HG03457 (cell line): Measurements from ENCODE around the gene LRRC2.
"Not testable (repeated sequence)": the region's sequence is repeated elsewhere in the genome, so short reads cannot be mapped to it uniquely, and the experiment has no call there.

Experiments used
- ATAC-seq: cut with Tn5 transposase; IDR thresholded peaks from one replicate; pipeline ENCODE4 v1.9.1; 2021; ENCODE audit warnings: moderate number of reproducible peaks; ENCODE audit not compliant: unreplicated experiment

The LRRC2 gene

DNA sequence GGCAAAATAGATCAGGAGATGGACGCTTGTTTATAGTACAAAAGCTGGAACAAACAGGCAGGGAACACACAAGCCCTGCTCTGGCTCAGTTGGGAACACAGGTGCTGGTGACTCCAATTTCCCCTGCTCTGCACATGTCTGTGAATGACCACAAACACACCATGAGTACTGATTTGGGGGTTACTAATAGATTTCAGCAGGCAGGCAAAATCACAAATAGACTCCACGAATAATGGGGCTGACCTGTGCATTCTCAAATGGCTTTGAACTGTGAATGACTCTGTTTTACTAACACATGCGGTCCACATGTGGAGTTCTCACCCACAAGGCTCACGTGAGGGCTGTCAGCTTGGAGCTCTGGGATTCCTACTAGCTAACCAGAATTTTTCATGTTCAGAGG, 64.4 kb downstream of the LRRC2 start:
- no peak for ATAC-seq

DNA sequence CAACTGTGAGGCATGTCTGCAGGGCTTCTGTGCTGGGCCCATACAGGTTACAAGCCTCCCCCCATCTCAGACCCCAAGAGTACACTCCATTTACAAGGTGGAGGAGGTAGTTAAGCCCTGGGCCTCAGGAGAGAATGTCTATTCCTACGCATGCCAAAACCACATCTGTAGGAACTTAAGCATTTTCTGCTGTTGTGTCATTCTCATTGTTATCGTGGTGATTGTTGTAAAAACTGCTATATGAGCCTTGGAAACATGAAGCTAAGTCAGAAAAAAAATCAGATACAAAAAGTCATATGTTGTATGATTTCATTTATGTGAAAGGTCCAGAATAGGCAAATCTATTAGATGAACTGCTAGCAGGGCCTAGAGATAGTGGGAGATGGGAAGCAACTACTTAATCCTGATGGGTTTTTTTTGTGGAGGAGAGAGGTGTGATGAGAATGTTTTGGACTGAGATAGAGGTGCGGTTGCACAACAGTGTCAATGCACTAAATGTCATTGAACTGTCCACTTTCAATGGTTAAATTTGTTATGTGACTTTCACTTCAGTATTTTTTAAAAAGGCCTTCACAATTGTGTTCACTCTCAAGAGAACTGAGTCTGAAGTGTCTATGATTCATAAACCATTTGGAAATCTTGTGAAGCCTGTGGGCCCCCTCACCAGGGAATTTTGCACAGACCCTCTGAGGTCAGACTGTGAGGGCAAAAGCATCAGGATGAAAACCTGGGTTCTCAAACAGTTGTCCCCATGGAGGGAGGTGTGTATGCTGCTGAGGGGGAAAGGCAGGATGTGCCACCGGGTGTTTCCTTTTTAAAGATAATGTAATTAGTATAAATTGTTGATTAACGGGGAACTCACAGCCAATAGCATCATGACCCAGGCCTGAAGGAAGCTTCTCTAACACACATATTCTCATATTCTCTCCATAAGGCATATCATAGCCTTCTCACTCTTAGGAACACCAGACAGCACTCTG, 65.2 kb downstream of the LRRC2 start:
- ATAC-seq: no peak

DNA sequence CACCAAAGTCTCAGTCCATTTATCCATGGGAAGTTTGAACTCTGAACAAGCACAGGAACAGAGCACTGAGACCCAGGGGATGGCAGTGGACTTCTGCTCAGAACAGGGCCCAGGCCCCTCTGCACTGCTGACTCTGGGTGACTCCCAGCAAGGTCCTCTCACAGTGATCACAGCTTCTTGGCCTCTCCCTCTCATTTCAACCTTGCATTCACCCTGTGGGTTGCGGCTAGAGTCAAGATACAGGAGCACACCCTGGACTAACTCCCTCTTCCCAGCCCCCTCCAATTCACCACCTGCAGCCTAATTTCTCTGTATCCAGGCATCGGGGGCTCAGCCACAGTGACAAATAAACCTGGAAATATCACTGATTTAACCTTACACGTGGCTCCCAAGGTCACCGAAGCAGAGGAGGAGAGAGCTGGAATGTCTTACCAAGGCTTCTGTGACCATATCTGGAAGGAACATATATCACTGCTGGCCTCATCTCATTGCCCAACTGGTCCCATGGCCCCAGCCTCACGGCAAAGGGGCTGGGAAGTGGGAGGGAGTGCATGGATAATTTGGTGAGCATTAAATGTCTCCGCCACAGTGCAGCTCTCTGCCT, 67.1 kb downstream of the LRRC2 start:
- no peak for ATAC-seq

DNA sequence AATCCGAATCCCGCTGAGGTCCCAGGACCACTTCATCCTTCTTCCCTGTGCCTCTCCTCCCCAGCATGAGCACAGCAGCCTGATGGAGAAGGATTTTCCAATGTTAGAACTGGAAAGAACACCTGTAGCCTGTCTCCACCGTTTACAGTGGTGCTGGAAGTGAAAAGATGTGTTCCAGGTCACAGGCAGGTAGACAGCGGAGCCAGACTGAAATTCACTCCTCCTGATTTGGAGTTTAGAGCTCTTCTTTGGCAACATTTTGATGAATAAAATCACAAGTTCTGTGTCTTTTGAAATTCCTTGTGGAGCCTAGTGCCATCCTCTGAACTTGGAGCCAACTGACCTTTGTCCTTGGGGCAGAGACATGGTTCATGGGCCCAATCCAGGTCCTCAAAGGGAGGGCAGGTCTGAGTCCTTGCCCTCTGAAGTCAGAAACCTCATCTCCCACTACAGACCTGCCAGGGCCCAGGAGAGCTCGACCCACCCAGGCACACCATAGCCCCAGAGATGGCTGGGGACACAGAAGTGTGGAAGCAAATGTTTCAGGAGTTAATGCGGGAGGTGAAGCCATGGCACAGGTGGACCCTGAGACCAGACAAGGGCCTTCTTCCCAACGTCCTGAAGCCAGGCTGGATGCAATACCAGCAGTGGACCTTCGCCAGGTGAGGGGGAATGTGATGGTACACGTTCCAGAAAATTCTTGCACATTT, 68.4 kb downstream of the LRRC2 start, which contains the start of gene RTP3:
RTP3 (plus strand) TSS at position 421 of the 710 bp plus-strand sequence; CDS start at position 508, 87 bp downstream.
- ATAC-seq: no peak

DNA sequence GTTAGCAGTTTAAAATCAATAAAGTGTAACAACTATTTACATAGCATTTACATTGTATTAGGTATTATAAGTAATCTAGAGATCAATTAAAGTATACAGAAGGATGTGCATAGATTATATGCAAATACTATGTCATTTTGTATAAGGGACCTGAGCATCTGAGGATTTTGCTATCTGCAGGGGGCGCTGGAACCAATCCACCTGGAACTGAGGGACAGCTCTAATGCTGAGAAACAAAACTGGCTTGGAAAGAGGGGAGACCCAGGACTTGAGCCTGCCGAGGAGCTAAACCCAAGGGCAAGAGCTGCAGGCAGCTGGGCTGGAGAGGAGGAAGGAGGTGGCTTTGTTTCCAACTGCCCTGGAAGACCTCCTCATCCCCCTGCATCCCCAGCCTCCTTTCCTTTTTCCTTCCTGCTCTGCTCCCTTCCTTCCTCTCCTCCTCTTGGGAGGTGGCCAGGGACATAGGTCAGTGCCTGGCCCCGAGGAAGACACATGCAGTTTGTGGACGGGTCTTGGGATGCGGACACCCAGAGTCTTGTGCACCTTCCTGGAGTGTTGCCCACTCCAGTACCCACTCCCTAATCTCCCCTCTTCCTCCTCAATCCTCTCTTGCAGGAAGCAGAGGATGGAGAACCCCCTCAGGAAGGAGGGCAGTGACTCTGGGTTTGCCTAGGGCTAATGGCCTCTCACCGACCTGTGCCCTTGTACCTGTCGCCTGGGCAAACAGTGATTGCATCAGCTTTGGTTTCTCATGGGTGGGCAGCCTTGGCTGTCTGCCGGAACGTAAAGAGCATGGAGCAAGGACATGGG, 69.2 kb downstream of the LRRC2 start:
- ATAC-seq: no peak

DNA sequence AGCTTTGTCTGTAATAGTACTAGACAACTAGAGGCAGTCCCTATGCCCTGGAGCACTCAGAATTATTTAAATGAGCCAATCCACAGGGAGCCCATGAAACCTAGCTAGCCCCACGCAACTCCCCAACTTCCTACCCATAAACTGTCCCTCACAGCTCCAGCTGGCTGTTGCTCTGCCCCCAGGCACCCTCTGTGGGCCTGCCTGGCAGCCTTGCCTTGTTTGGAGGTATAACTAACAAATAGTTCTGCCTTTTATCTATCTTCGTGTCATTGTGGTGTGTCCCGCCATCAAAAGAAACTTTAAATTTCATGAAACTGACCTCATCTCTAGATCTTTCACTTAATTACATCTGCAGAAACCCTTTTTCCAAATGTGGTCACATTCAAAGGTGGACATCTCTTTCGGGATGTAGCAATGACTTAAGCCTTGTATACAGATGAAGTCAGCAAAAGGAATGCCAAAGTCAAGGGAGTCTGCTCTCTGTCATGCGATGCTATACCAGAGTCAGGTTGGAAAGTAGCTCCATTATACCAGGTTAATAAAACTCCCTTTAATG, 70.1 kb downstream of the LRRC2 start:
- ATAC-seq: no peak

DNA sequence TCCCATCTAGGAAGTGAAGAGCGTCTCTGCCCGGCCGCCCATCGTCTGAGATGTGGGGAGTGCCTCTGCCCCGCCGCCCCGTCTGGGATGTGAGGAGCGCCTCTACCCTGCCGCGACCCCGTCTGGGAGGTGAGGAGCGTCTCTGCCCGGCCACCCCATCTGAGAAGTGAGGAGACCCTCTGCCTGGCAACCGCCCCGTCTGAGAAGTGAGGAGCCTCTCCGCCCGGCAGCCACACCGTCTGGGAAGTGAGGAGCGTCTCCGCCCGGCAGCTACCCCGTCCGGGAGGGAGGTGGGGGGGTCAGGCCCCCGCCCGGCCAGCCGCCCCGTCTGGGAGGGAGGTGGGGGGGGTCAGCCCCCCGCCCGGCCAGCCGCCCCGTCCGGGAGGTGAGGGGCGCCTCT, 71.6 kb downstream of the LRRC2 start:
- ATAC-seq: not testable (repeated sequence)

DNA sequence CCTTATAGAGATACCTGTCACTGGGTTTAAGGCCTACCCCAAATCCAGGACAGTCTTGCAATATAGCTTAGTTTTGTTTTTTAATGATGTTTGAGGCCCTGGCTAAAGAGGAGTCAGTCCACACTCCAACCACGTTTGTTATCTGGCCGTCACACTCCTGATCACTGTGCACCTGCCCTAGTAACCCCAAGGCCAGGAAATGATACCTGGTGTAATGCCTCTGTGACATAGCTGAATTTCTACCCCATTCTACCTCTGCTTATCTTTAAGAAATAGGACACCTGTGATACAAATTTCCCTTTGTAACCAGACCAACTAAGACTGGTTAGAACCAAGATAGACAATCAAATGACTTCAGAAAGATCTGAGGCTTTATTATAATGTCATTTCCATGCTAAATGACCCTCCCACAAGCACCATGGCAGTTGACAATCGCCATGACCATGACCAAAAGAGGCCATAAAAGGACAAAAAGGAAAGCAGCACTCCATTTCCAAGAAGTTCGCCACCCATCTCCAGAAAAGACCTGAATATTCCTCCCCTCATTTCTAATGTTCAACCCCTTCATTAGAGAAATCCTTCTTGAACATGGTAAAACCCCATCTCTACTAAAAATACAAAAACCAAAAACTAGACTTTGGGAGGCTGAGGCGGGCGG, 73.1 kb downstream of the LRRC2 start:
- no peak for ATAC-seq

DNA sequence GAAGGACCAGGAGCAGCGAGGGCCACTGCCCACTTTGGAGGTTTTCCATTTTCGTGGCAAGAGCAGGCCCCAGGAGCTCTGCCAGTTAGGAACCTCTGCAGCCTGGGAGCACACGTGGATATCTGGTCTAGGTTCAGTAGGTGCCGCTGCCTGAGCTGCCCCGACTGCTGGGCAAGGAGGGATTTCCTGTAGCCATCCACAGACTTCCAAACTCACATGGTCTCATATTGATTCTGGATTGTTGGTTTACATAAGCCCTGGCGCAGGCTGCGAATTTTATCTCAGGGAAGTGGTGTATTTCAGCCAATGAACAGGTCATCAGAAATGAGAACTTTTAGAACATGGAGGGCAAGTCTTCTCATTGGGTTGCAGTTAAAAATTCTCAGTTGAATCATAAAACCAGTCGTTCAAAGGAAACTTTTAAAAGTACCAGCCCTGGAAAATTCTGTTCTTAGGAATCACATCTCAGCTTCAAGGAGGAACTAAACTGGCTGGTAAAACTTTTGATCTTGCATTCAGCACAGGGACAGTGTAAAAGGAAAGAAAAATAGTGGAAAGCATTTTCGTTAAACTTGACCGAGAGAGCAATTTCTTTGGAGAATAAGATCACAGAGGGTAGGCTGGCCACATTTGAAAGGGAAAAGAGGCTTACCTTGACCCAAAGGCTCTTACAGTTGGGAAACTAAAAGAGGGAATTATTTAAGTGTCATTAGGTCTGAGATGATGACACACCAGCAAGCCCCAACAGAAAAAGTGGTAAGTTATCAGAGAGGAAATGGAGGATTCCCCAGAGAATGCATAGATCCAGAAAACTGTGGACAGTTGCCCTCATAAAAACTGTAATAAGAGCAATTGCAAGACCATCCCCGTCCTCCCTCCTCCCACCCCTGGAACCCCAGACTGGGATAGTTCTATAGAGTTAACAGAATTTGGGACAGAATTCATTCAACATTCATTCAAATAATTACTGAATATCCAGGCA, 74.7 kb downstream of the LRRC2 start:
- no peak for ATAC-seq

DNA sequence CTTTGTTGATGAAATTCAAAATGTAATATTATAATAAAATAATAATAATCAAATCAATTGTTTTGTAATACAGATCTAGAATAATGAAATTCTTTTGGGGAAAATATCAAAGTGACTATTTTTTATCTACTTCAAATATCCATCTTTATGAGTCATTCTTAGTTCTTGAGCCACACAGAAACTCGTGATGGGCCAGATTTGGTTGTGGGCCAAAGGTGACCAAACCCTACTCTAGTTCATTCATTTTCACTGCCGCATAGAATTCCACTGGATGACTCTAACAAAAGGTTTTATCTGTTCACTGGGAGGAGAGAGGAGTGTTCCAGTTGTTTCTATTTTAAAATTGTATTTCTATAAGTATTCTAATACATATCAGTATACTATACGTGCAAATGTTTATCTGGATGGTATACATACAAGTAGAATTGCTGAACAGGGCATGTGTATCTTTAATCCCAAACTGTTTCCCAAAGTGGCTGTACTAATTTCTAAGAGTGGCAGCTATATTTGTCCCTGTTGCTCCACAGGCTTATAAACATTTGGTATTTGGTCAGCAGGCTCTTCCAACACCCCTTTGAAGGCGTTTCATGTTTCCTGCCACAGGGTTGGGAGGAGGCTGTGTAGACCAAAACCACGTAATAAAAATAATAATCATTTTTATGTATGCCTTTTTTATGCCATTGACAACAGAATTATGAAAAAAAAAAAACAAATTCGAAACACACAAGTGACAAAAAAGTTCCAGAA, 75.6 kb downstream of the LRRC2 start:
- no peak for ATAC-seq

DNA sequence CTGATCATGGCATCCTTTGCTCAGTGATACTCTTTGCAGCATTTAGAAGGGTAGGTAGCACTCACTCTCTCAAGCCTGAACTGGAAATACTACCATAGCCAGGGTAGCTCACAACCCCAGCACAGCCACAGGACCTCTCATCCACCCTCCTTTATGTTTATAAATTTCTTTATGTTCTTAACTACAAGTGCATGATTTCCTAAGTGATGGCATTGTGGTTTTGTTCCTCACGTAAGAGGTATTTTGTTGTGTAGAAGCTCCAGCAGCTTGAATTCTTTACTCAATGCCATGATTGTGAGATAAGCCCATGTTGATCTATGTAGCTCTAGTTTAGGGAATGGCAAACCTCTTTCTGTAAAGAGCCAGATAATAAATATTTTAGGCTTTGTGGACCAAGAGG, 76.2 kb downstream of the LRRC2 start:
- no peak for ATAC-seq

DNA sequence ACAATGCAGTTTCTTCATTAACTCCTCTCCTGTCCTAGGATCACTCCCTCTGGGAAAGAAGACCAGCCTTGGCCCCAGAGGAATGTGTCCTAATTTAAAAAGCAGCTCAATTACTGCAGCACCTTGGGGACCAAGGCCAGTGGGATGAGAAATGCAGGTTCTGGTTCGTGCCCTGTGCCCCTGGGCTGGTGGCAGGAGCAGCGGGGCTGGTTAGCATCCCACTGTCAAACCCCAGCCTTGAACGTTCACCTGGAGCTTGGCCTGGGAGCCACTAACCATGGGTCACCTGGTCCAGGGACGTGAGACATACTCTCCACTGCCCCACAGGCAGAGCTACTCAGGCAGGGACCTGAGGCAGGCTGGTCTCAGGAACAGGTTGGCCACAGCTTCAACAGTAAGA, 76.7 kb downstream of the LRRC2 start:
- no peak for ATAC-seq

DNA sequence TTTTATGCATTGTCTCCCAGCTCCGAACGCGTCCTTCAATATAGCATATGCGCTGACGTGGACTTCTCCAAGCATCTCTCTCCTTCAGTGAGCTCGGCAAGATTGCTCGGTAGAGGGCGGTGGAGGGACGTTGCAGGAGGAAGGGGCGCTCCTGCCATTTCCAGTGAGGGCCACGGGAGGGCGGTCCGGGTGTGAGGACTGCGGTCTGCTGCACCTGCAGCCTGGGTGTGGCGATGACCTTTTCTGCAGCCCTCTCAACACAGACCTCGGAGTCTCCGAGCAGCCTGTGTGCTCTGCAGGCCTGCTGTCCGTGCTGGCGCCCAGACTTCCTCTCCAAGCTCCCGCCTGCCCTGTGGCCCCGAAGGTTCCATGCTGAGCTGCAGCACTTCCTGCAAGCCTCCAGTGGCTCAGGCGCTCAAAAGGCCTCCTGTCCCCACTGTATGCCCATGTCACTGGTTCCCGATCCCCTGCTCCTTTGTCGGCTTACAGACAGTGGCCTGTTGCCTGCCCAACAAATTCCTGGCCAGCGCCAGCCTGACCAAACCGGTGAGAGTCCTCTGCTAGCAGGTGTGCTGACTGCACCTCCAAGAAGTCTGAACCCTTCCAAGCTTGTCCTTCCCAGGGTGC, 77.3 kb downstream of the LRRC2 start:
- ATAC-seq: peak; percentile 89

DNA sequence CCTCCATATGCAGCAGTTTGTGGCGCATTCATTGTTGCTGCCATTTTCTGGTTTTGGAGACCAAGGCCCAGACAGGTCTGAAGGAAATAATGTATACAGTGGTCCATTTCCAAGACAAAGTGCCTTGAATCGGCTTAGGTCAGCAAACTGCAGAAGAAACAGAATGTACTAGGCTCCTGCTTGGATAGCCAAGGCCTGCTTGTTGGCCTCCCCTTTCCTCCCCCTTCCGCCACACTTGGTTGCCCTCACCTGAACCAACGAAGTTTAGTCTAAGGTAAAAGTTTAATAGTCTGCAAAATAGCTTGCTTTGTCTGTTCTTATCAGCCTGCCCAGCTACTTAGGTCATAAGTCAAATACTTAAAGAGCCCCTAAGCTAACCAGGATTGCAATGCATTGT, 80.3 kb downstream of the LRRC2 start:
- ATAC-seq: no peak

DNA sequence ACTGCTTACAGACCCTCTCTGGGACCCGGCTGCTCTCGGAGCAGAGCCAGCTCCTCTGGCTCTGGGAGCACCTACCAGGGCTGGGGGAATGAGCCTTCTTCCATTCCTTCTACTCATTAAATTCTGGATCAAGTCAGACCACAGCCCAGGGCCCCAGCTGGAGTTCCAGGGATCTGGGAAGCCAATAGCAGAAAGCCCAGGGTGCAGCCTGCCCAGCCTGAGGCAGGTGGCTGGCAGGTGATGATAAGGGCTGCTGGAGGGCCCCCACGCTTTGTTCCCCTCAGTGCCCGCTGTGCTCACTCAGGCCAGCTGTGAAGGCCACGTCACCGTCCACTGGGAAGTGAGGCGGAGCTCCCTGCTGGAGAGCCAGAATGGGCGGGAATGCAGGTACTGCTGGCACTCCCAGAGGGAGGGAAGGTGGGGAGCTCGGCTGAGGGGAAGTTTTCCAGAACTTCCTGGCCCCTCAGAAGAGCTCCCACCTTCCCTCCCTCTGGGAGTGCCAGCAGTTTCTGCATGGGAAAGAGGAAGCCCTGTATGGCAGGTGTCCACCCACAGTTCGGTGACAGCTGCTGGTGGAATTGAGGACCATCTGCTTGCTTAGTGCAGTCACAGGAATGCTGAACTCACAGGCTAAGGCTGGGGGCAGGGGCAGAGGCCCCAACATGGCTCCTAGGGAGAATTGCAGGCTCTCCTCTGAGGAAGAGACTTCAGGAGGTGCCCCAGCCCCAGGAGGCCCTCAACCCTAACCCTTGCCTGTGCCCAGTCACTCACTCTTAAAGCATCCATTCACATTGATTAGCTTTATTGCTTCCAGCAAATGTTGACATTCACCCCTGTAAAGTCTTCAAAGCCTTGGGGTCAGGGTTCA, 81.0 kb downstream of the LRRC2 start:
- ATAC-seq: no peak

DNA sequence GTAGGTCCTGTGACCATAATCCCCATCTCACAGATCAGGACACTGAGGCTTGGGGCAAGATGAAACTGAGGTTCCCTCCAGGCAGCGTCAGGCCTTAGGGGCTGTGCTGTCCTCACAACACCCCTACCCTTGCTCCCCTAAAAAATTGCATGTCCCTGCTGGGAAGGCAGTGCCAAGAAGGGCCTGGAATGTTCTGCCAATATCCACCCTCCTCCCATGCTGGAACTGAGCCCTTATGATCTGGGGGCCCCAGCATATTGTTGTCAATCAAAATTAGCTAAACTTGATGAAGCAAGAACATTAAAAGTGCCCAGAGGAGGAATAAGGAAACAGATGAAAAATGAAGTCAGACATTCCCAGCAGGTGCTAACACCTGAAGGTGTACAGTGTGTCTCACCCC, 81.7 kb downstream of the LRRC2 start:
- no peak for ATAC-seq

DNA sequence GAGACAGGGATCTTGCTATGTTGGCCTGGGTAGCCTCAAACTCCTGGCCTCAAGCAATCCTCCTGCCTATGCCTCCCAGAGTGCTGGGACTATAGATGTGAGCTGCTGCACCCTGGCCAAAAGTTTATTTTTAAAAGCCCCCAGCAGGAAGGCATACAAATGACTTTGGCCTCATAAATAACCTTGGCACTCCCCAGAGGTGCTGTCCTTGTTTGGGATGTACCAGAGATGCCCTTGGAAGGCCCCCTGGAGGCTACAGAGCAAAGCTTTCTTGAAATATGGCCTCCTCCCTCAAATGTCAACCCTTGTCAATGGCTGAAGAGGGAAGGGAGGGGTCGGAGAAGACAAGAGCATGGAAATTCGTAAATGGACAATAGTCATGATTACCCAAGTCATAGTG, 82.3 kb downstream of the LRRC2 start:
- ATAC-seq: no peak
